ENCODE data around the gene SIGLEC6. TPM values are rescaled to one million over a fixed set of nuclear protein-coding genes. Genes with fewer than 3 reads are reported as not detected.

Gene SIGLEC6
- total RNA-seq, 1 experiment from 2014 or later = not detected

GRCh38 chr19:51477344-51477743 is 54.1 kb downstream of the SIGLEC6 start:
- Histone ChIP-seq H3K79me2 (ENCODE audit: insufficient read depth, low read length) (no peaks in the 10 kb centered on the region), H3K4me2 (ENCODE audit: low read length) (no peak overlapping the region), H4K20me1 (ENCODE audit: insufficient read depth) (no peaks in the 10 kb centered on the region), H2AFZ (ENCODE audit: low read depth, low read length, poor library complexity, severe bottlenecking) (no peak overlapping the region), H3K9me3 (ENCODE audit: control insufficient read depth in 1 of 2, insufficient read depth in 1 of 2, low read depth in 1 of 2, low read length in 2 of 2) (no peaks in the 10 kb centered on the region), H3K4me1 (ENCODE audit: control insufficient read depth in 1 of 2, insufficient read depth in 2 of 2, low read length in 2 of 2) (peaks cover 4 to 13% of the 10 kb centered on the region in 2 experiments; a peak in 2 of 4 replicates), H3K9me2 (ENCODE audit: insufficient read depth) (no peaks in the 10 kb centered on the region), H3K9ac (ENCODE audit: low read length) (no peak overlapping the region), H3K36me3 (ENCODE audit: control insufficient read depth in 1 of 2, insufficient read depth in 2 of 2, low read length in 2 of 2) (no peaks in the 10 kb centered on the region), H3K4me3 (replicated peaks in 1 of 2; ENCODE audit: low read depth in 1 of 2, low read length in 2 of 2) (no peak overlapping the region), H3K27me3 (ENCODE audit: insufficient read depth, low read length) (peaks cover 7% of the 10 kb centered on the region; the same call in 1 of the 2 replicates), H3K27ac (ENCODE audit: low read depth, low read length) (no peak overlapping the region)
- ChIA-PET CTCF (no interaction called here), RAD21 (ENCODE audit: low non-redundant PET in 1 of 2, low total read pairs in 2 of 2, uncharacterized antibody in 2 of 2, unreplicated experiment in 2 of 2) (no interaction called here), POLR2A (no interaction called here)
- intact Hi-C loops (cut with micrococcal nuclease) = no loop called here
- DNase-seq (ENCODE audit: low read depth, low spot score) (no peak), ATAC-seq (no peak)
- TF ChIP-seq EGR1 (IDR thresholded peaks at IDR 0.05; ENCODE audit: low read depth) (no peak), ZBTB33 (IDR thresholded peaks at IDR 0.05; ENCODE audit: extremely low read depth, insufficient replicate concordance, low read length) (no peak), CEBPB (IDR thresholded peaks at IDR 0.05; ENCODE audit: low read depth) (no peak), EZH2 (IDR thresholded peaks at IDR 0.05) (no peak), POLR2AphosphoS5 (IDR thresholded peaks at IDR 0.05; ENCODE audit: low read depth, low read length) (no peak), CBX3 (IDR thresholded peaks at IDR 0.05; ENCODE audit: low read depth) (no peak), MAX (IDR thresholded peaks at IDR 0.05) (no peak), ZNF274 (IDR thresholded peaks at IDR 0.05; ENCODE audit: low read depth, low read length) (no peak), ATF3 (IDR thresholded peaks at IDR 0.05) (no peak), ZFX (IDR thresholded peaks at IDR 0.05) (no peak)
- BruUV-seq (replicated peaks) = no TSS peak

Data from HCT116 (cell line).